GM18909 (cell line): ENCODE data around the gene TMEM269.
"Not testable (repeated sequence)": the region's sequence is repeated elsewhere in the genome, so short reads cannot be mapped to it uniquely, and the experiment has no call there.

Experiments
- ATAC-seq: cut with Tn5 transposase; IDR thresholded peaks from one replicate; pipeline ENCODE4 v1.9.1; 2021; ENCODE audit warnings: mild to moderate bottlenecking; ENCODE audit not compliant: unreplicated experiment, poor library complexity

Gene TMEM269

DNA sequence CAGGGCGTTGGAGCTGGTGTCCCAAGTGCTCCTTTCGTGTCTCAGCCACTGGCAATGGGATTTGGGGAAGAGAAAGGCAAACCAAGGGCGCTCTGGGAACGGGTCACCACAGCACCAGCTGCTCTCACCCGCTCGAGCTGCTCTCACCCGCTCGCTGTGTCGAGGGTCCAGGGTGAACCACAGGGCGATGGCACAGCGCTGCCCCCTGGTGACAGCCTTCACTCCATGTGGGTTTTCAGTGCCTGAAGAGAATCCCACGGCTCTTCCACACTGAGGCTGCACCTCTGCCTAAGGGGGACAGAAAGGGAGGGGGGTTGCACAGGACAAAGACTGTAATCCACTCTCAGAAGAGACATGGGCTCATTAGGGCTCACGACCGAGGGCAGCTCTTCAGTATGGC, 37.7 kb upstream of the TMEM269 start:
- no peak for ATAC-seq

DNA sequence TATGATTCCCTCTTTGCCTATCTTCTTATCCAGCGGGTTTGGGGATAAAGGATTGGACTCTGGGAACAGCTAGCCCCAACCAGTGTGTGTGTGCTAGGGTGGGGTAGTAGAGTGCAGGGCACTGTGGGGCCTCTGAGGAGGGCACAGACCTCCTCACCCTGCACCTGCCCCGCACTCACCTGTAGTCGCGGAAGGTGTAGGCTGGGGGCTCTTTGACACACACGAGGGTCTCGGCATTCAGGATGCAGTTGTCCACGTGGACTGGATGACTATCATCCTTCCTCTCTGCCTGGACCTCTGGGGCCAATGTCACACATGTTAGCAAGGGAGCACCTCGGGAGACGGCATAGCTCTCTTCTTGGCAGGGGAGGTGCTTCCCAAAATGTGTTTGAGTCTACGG, 36.8 kb upstream of the TMEM269 start:
- ATAC-seq: no peak

DNA sequence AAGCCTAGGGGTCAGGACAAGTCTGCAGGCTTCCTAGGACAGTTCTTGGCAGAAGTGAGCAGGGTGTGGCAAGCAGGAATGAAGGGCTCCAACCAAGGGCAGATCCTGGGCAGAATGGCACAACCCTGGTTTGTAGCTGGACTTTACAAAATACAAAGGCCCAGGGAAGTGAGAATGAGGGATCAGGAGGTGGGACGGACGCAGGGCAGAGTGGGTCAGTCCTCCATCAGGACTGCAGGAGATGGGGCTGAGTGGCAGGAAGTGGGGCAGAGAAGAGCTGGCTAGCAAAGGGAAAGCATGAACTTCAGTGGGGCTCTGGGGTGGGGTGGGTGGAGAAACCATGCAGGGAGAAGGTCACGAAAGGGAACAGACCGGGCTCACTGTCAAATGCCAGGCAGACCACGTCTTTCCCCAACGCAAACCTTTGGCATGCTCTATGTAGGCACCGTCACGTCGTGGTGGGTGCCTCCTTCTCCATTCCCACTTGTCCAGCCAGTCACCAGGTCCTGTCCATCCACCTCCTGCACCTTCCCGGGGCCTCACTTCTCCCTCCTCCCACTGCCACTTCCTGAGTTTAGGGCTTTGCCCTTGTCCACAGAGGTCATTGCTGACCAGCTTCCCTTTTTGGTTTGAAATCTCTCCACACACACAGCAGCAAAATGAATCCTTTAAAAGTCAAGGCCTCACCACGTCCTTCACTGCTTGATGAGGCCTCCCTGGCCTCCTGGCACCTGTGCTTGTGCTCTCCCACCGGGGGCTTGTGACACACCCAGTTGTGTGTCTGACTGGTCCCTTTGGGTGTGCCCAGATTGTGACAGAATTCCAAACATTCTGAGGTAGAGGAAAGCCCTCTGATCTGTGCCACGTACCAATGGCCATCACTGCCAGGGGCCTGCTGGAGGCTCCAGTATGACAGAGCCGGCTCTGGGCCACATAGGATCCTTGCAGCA, 36.1 kb upstream of the TMEM269 start:
- ATAC-seq: no peak

GRCh38 chr1:42750041-42750440, 34.8 kb upstream of the TMEM269 start:
- no peak for ATAC-seq

DNA sequence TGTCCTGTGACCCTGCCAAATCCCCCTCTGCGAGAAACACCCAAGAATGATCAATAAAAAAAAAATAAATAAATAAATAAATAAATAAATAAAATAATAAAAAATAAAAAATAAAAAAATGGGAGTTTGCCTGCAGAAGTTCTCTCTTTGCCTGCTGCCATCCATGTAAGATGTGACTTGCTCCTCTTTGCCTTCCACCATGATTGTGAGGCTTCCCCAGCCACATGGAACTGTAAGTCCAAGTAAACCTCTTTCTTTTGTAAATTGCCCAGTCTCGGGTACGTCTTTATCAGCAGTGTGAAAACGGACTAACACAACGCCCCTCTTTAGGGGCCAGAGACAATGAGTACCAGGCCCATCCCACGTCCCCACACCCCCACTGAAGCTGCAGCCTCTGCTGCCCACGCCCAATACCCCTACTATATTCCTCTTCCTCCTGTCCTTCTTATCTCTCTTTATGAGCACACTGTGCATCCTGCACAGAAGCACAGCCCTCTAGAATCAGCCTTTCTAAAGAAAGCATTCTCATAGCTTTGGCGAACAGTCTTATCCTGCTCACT, 33.2 kb upstream of the TMEM269 start:
- ATAC-seq: not testable (repeated sequence)

DNA sequence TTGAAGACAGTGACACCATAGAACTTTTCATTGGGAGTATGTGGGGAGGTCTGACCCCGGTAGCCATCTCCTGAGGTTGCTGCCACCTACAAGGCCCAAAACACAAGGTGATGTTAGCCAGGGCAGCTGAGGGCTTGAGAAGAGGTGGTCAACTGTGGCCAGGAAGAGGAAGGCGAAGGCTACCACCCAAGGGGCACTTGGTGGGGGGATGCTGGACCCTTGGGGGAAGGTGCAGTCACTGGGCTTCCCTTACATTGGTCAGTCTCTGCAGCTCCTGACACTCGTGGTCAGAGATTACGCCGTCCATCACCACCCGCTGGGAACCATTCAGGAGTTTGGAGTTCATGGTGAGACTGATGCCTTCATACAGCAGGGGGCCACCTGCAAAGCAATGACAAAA, 32.5 kb upstream of the TMEM269 start:
- ATAC-seq: no peak

DNA sequence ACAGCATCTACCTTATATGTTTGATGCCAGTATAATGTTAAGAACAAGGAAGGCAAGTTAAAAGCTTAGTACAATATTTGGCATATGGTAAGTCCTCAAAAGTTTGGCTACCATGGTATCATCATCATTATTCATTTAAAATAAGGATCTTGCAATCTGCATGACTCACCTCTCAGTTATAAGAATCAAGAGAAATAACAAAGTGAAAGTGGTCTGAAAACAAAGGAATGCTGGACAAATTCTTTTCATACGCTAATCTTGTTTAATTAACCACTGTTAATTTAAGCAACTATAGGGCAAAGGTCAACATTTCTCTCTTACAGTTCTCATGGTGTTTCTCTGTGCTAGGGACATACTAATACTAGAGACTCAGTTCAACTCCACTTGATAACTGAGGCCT, 31.7 kb upstream of the TMEM269 start:
- ATAC-seq: no peak

GRCh38 chr1:42756956-42757891, 27.6 kb upstream of the TMEM269 start:
- no peak for ATAC-seq

GRCh38 chr1:42757892-42758275, 26.9 kb upstream of the TMEM269 start:
- no peak for ATAC-seq

- ATAC-seq: no peak
Observed at GRCh38 chr1:42758641-42759040, 26.1 kb upstream of the TMEM269 start.

DNA sequence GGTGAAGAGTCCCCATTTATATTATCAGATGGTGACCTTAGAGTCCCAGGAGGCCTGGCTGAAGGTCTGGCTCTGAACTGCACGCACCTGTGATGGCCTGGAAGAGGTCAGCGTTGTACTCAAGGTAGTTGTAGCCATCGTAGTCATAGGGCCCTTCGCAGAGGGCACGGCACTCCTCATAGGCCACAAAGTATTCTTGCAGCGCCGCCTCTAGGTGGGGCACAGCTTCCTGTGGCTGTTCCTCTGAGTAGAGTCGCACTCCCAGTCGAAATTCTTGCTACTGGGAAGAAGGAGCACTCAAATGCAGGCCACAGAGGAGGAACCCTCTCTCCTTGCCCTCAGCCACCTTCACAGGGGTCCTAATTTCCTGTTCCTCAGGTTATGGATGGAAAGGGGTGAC, 25.7 kb upstream of the TMEM269 start:
- ATAC-seq: no peak

- no peak for ATAC-seq
Observed at GRCh38 chr1:42761567-42761966, 23.2 kb upstream of the TMEM269 start.

- ATAC-seq: no peak
Observed at GRCh38 chr1:42762269-42762668, 22.5 kb upstream of the TMEM269 start.

- no peak for ATAC-seq
Observed at GRCh38 chr1:42765269-42765668, 19.5 kb upstream of the TMEM269 start.

- peak; percentile 21 for ATAC-seq
Observed at GRCh38 chr1:42765832-42766740, 18.7 kb upstream of the TMEM269 start.

GRCh38 chr1:42766741-42767509, 17.9 kb upstream of the TMEM269 start, which contains the start of the genes C1orf50 and P3H1:
TSS of gene C1orf50 (plus strand) at chr1:42767249. CDS start at chr1:42767312, 63 bp downstream.
TSS of gene P3H1 (minus strand) at chr1:42767028. CDS start at chr1:42766971, 57 bp downstream.
- peak; percentile 90 for ATAC-seq

- ATAC-seq: peak; percentile 13
Observed at GRCh38 chr1:42767510-42768000, 17.2 kb upstream of the TMEM269 start.

DNA sequence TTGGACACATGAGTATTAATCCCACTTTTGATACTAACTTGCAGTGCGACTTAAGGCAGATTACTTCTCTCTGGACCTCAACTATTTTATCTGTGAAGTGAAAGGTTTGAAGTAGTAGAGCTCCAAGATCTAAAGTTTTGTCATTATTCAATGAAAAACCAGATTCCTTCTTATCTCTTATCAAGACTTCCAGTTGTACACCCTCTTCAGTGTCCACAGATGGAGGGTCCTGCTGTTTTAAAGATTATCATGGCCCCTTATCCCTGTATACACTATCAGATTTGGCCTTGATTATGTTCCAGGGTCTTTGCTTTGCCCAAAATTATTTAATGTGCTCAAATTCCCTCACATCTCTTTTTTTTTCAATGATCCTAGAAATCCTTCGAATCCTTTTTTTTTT, 16.6 kb upstream of the TMEM269 start:
- no peak for ATAC-seq

- no peak for ATAC-seq
Observed at GRCh38 chr1:42769811-42770210, 15.0 kb upstream of the TMEM269 start.
